Mesenchymal stem cell (in vitro differentiated cells and primary cell): ENCODE data around the gene NUDT16. TPM values are rescaled to one million over a fixed set of nuclear protein-coding genes. Genes with fewer than 3 reads are reported as not detected.

Experiments
- DNase-seq: peaks from one replicate; pipeline ENCODE4 v3.0.0-alpha.2; 2013
- H2AFZ ChIP-seq: one replicate; pipeline ENCODE4 v1.6.1; 2013; ENCODE audit warnings: low read depth, mild to moderate bottlenecking, control low read depth, inconsistent platforms, low read length, moderate library complexity
- H2AK5ac ChIP-seq: 2 replicates; pipeline ENCODE4 v1.6.1; 2013; ENCODE audit warnings: low read length, moderate library complexity, mild to moderate bottlenecking, inconsistent platforms; ENCODE audit not compliant: severe bottlenecking
- H2BK120ac ChIP-seq: one replicate; pipeline ENCODE4 v1.6.1; 2013; ENCODE audit warnings: low read depth, mild to moderate bottlenecking, inconsistent platforms, low read length, moderate library complexity
- H2BK12ac ChIP-seq, 2 experiments: one replicate each; pipeline ENCODE4 v1.6.1; 2013; ENCODE audit warnings: inconsistent platforms in 2 of 2, low read length in 2 of 2, mild to moderate bottlenecking in 2 of 2, moderate library complexity in 2 of 2, control low read depth in 1 of 2
- H2BK15ac ChIP-seq: one replicate; pipeline ENCODE4 v1.6.1; 2013; ENCODE audit warnings: mild to moderate bottlenecking, low read depth, inconsistent platforms; ENCODE audit not compliant: poor library complexity, severe bottlenecking
- H2BK5ac ChIP-seq: 2 replicates; pipeline ENCODE4 v1.6.1; 2013; ENCODE audit warnings: low read depth, mild to moderate bottlenecking, low read length, control low read depth, inconsistent platforms; ENCODE audit not compliant: poor library complexity, severe bottlenecking
- H3K14ac ChIP-seq, 2 experiments: one replicate each; pipeline ENCODE4 v1.6.1; 2013; ENCODE audit warnings: inconsistent platforms in 2 of 2, low read length in 2 of 2, control low read depth in 1 of 2, mild to moderate bottlenecking in 1 of 2, moderate library complexity in 1 of 2
- H3K18ac ChIP-seq, 2 experiments: one replicate each; pipeline ENCODE4 v1.6.1; 2013; ENCODE audit warnings: inconsistent platforms in 2 of 2, low read length in 2 of 2, control low read depth in 1 of 2, low read depth in 1 of 2, mild to moderate bottlenecking in 1 of 2
- H3K23ac ChIP-seq, 2 experiments: one replicate each; pipeline ENCODE4 v1.6.1; 2013; ENCODE audit warnings: inconsistent platforms in 2 of 2, low read length in 2 of 2, mild to moderate bottlenecking in 2 of 2, moderate library complexity in 2 of 2, control low read depth in 1 of 2
- H3K27ac ChIP-seq: 2 replicates; pipeline ENCODE4 v1.5.1; 2013; ENCODE audit warnings: mild to moderate bottlenecking, moderate library complexity, low read length, control low read depth, inconsistent platforms; ENCODE audit not compliant: poor library complexity, severe bottlenecking
- H3K27me3 ChIP-seq, 2 experiments: 2 replicates each; pipeline versions ENCODE4 v1.6.1 to v1.7.0; 2013; ENCODE audit warnings: low read length in 2 of 2, mild to moderate bottlenecking in 2 of 2, moderate library complexity in 2 of 2, control low read depth in 1 of 2, inconsistent platforms in 1 of 2; ENCODE audit not compliant: control insufficient read depth in 1 of 2, insufficient read depth in 1 of 2
- H3K36me3 ChIP-seq, 2 experiments: 2 replicates each; pipeline versions ENCODE4 v1.6.1 to v1.7.0; 2013; ENCODE audit warnings: low read length in 2 of 2, control low read depth in 1 of 2, inconsistent platforms in 1 of 2, low read depth in 1 of 2, mild to moderate bottlenecking in 1 of 2; ENCODE audit not compliant: insufficient read depth in 2 of 2, control insufficient read depth in 1 of 2
- H3K4ac ChIP-seq, 2 experiments: one replicate each; pipeline ENCODE4 v1.6.1; 2013; ENCODE audit warnings: inconsistent platforms in 2 of 2, low read length in 2 of 2, mild to moderate bottlenecking in 2 of 2, moderate library complexity in 2 of 2, control low read depth in 1 of 2, low read depth in 1 of 2
- H3K4me1 ChIP-seq: 2 replicates; pipeline ENCODE4 v1.6.1; 2013; ENCODE audit warnings: low read depth, low read length, control low read depth; ENCODE audit not compliant: control insufficient read depth, insufficient read depth
- H3K4me2 ChIP-seq: 2 replicates; pipeline ENCODE4 v1.6.1; 2013; ENCODE audit warnings: low read length, mild to moderate bottlenecking, inconsistent platforms; ENCODE audit not compliant: poor library complexity, severe bottlenecking
- H3K4me3 ChIP-seq, 2 experiments: 2 replicates each; pipeline versions ENCODE4 v1.5.1 to v1.7.0; 2013; ENCODE audit warnings: low read length in 2 of 2, mild to moderate bottlenecking in 2 of 2, control low read depth in 1 of 2, low read depth in 1 of 2; ENCODE audit not compliant: insufficient read depth in 1 of 2
- H3K79me1 ChIP-seq: replicated peaks from 2 replicates; pipeline ENCODE4 v1.6.1; 2013; ENCODE audit warnings: mild to moderate bottlenecking, control low read depth, low read length, inconsistent platforms; ENCODE audit not compliant: poor library complexity, severe bottlenecking
- H3K9ac ChIP-seq: 2 replicates; pipeline ENCODE4 v1.7.0; 2013; ENCODE audit warnings: mild to moderate bottlenecking, low read length, moderate library complexity
- H3K9me3 ChIP-seq: 2 replicates; pipeline ENCODE4 v1.7.0; 2013; ENCODE audit warnings: mild to moderate bottlenecking, low read length; ENCODE audit not compliant: control insufficient read depth
- H4K8ac ChIP-seq: one replicate; pipeline ENCODE4 v1.6.1; 2013; ENCODE audit warnings: inconsistent platforms, mild to moderate bottlenecking, low read length, moderate library complexity
- H4K91ac ChIP-seq: one replicate; pipeline ENCODE4 v1.6.1; 2013; ENCODE audit warnings: mild to moderate bottlenecking, low read length, inconsistent platforms
- WGBS: methylation state at CpG from one replicate; pipeline ENCODE4 v1.1.7; 2013; ENCODE audit warnings: mixed read lengths; 5-methylcytosine and 5-hydroxymethylcytosine counted together
- polyA plus RNA-seq, 2 experiments: library from polyadenylated mRNA; stranded (reverse); fragments of 200-250 nt; gene quantifications; one replicate each; pipeline ENCODE4 v1.2.3, GENCODE V29; 2013

Gene NUDT16
- 9.2 TPM for polyA plus RNA-seq (2013, experiment 1 of 2)
- polyA plus RNA-seq (2013, experiment 2 of 2), result 8.6 TPM

- H3K27me3 ChIP-seq, result no peaks in the 10 kb centered on the region
- H4K8ac ChIP-seq, result peak within 1 kb of the TSS; percentile 97
- peak within 1 kb of the TSS in 1 of 2 experiments; percentile 75 for H3K23ac ChIP-seq
- peak within 1 kb of the TSS; percentile 94 for H2AFZ ChIP-seq
- H3K9me3 ChIP-seq, result no peaks in the 10 kb centered on the region
- peak within 1 kb of the TSS; percentile 60 for H3K4me2 ChIP-seq
- peak within 1 kb of the TSS; percentile 92 to 98 for H3K14ac ChIP-seq
- peak within 1 kb of the TSS in 1 of 2 experiments; percentile 37 for H2BK12ac ChIP-seq
- peak within 1 kb of the TSS; percentile 88 to 97 for H3K4me3 ChIP-seq
- peaks cover 45% of the 10 kb centered on the region for H3K79me1 ChIP-seq
- H3K4me1 ChIP-seq, result peaks cover 13% of the 10 kb centered on the region
- H3K36me3 ChIP-seq, result peaks cover 26 to 42% of the 10 kb centered on the region in 2 experiments
- no peak within 1 kb of the TSS for H2AK5ac ChIP-seq
- peak within 1 kb of the TSS; percentile 46 for H2BK15ac ChIP-seq
- peak within 1 kb of the TSS; percentile 54 to 93 for H3K4ac ChIP-seq
- H4K91ac ChIP-seq, result peak within 1 kb of the TSS; percentile 91
- H2BK120ac ChIP-seq, result no peak within 1 kb of the TSS
- no peak within 1 kb of the TSS for H2BK5ac ChIP-seq
- H3K9ac ChIP-seq, result peak within 1 kb of the TSS; percentile 98
- under 1% methylated on average over 72 of the region's 73 CpGs for WGBS
- peak within 1 kb of the TSS; percentile 83 for H3K18ac ChIP-seq
- peak; percentile 99 for DNase-seq
- peak within 1 kb of the TSS; percentile 22 for H3K27ac ChIP-seq
Observed at GRCh38 chr3:131381445-131382291, at the start of gene NUDT16. TSS of gene NUDT16 (plus strand) at chr3:131381774. CDS start at chr3:131381805, 31 bp downstream.

DNA sequence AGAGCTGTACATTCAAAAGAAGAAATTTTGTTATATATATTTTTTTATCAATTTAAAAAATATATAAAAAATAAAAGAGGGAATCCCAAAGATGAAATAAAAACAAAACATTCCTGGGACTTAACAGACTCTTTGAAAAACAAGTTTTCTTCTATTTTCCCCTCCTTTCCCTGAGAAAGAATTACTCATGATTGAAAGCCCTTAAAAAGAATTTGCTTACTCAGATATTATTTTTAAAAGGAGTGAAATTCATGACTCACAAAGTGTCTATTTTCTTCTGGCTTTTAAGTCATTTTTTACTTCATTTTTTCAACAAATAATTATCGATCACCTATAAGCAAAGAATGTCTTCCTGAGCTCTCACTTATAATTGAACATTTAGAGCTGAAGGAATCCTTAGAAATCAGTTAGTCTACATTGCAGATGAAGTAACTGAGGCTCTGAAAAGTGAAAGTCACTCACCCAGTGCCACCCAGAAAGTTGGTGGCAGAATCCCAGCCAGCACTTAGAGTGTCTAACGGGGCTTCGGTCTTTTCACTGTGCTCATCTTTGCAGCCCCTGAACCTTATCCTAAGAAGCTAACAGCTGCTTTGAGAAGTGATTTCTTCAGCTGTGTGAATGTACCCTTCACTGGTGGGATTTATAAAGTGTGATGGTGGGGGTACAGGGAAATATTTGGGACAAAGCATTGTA is 42.5 kb upstream of the NUDT16 start:
- H3K36me3 ChIP-seq, result no peaks in the 10 kb centered on the region
- H4K8ac ChIP-seq, result no peak overlapping the region
- no peak overlapping the region for H3K4me2 ChIP-seq
- H3K14ac ChIP-seq, result no peak overlapping the region
- H3K4ac ChIP-seq, result no peak overlapping the region
- no peak overlapping the region for H2BK12ac ChIP-seq
- WGBS, result 92% methylated on average over 2 of the region's 3 CpGs
- H3K9ac ChIP-seq, result no peak overlapping the region
- H2BK15ac ChIP-seq, result no peak overlapping the region
- H2AK5ac ChIP-seq, result no peak overlapping the region
- no peak overlapping the region for H3K4me3 ChIP-seq
- no peaks in the 10 kb centered on the region for H3K9me3 ChIP-seq
- no peak overlapping the region for H2AFZ ChIP-seq
- no peaks in the 10 kb centered on the region for H3K27me3 ChIP-seq
- H3K23ac ChIP-seq, result no peak overlapping the region
- no peak overlapping the region for H3K27ac ChIP-seq
- no peak overlapping the region for H2BK5ac ChIP-seq
- no peaks in the 10 kb centered on the region for H3K79me1 ChIP-seq
- no peak for DNase-seq
- H3K4me1 ChIP-seq, result peaks cover 3% of the 10 kb centered on the region
- H2BK120ac ChIP-seq, result no peak overlapping the region
- no peak overlapping the region for H4K91ac ChIP-seq
- H3K18ac ChIP-seq, result no peak overlapping the region

DNA sequence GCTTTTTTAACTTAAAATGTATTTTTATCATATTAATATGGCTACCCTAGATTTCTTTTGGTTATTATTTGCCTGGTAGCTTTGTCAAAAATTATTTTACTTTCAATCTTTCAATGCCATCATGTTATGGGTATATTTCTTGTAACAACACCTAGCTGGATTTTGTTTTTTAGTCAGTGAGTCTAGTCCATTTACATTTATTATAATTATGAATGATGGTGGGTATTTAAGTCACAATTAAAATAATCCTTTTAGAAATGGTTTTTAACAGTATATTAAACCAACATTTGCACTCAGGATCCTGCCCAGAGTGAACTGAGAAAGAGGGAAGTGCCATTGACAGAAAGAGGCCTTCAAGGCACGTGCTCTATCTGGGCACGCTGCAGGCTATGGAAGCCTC is 39.8 kb upstream of the NUDT16 start:
- Histone ChIP-seq H3K4me2 (no peak overlapping the region), H3K18ac (no peak overlapping the region), H2AFZ (no peak overlapping the region), H3K27me3 (no peaks in the 10 kb centered on the region), H3K27ac (no peak overlapping the region), H2BK12ac (no peak overlapping the region), H2BK15ac (no peak overlapping the region), H3K79me1 (no peaks in the 10 kb centered on the region), H4K91ac (no peak overlapping the region), H4K8ac (no peak overlapping the region), H2BK120ac (no peak overlapping the region), H3K23ac (no peak overlapping the region), H3K14ac (no peak overlapping the region), H2BK5ac (no peak overlapping the region), H3K9me3 (no peaks in the 10 kb centered on the region), H3K9ac (no peak overlapping the region), H3K36me3 (no peaks in the 10 kb centered on the region), H3K4me3 (no peak overlapping the region), H2AK5ac (no peak overlapping the region), H3K4ac (no peak overlapping the region), H3K4me1 (peaks cover 3% of the 10 kb centered on the region)
- DNase-seq, result no peak
- WGBS, result 74% methylated on average over 2 of the region's 2 CpGs

DNA sequence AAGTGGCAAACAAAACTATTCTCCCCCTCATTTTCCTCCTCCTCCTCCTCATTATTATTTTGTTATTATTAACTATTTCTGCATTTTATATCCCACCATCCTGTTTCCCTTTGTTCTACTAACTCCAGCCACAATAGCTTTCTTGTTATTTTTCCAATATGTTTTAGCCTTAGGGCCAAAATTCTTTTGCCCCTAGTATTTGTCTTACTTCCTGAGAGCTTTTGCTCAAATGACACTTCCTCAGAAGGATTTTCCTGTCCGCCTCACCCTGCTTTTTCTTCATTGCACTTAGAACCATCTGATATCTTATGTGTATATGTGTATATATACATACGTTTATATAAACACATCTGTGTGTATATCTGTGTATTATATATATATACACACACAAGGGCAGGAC is 32.7 kb upstream of the NUDT16 start:
- Histone ChIP-seq H3K9me3 (no peaks in the 10 kb centered on the region), H3K9ac (no peak overlapping the region), H3K4me3 (no peak overlapping the region), H3K36me3 (no peaks in the 10 kb centered on the region), H2BK5ac (no peak overlapping the region), H2BK120ac (no peak overlapping the region), H3K79me1 (no peaks in the 10 kb centered on the region), H3K14ac (no peak overlapping the region), H3K4ac (no peak overlapping the region), H2BK15ac (no peak overlapping the region), H3K4me1 (peaks cover 3% of the 10 kb centered on the region), H3K27me3 (no peaks in the 10 kb centered on the region), H3K4me2 (no peak overlapping the region), H2BK12ac (no peak overlapping the region), H4K91ac (no peak overlapping the region), H3K18ac (no peak overlapping the region), H2AFZ (no peak overlapping the region), H2AK5ac (no peak overlapping the region), H3K27ac (no peak overlapping the region), H4K8ac (no peak overlapping the region), H3K23ac (no peak overlapping the region)
- DNase-seq, result no peak
- no CpG with 5 or more reads among the region's 2 CpGs for WGBS
